Sigmoid colon (tissue), 4 donors: ENCODE measurements around the gene SAA4.

ENCODE experiments used
- CTCF ChIP-seq, 4 experiments: fragments of 450-650 bp in 3 of 4; fragments of 200-600 bp in 1 of 4; IDR thresholded peaks; one replicate each; pipeline ENCODE4 v1.5.1; 2016 to 2019; ENCODE audit warnings: antibody characterized with exemption in 4 of 4, mild to moderate bottlenecking in 3 of 4, moderate library complexity in 2 of 4
- POLR2A ChIP-seq, 2 donors: fragments of 450-650 bp; IDR thresholded peaks; one replicate each; pipeline ENCODE4 v1.6.1; 2016; ENCODE audit warnings: antibody characterized with exemption in 2 of 2, mild to moderate bottlenecking in 2 of 2, moderate library complexity in 2 of 2
- POLR2AphosphoS5 ChIP-seq, 4 donors: sonication (generic); formaldehyde crosslinking; IDR thresholded peaks; one replicate each; pipeline ENCODE4 v1.6.1; 2017; ENCODE audit warnings: antibody characterized with exemption in 4 of 4

GRCh38 chr11:18243783-18244362, 7.3 kb upstream of the SAA4 start:
- TF ChIP-seq CTCF (IDR thresholded peaks at IDR 0.05) (peak in 2 of 4 experiments; percentile 8 to 43), POLR2A (IDR thresholded peaks at IDR 0.05) (no peak), POLR2AphosphoS5 (IDR thresholded peaks at IDR 0.05) (no peak)
